IPS-18c (cell line): ENCODE measurements around the gene SPRING1.
A peak's percentile ranks its signal among the peaks of the same experiment; 100 is the strongest.
"Not testable (repeated sequence)": the region's sequence is repeated elsewhere in the genome, so short reads cannot be mapped to it uniquely, and the experiment has no call there.

Source experiments
- H3K4me3 ChIP-seq: 2 replicates; pipeline ENCODE4 v1.7.0; 2013; ENCODE audit warnings: low read depth, mild to moderate bottlenecking, low read length, moderate library complexity; ENCODE audit not compliant: insufficient read depth
- H3K9me3 ChIP-seq: one replicate; pipeline ENCODE4 v1.6.1; 2013; ENCODE audit warnings: mild to moderate bottlenecking, low read length, moderate library complexity; ENCODE audit not compliant: control insufficient read depth, insufficient read depth

The SPRING1 gene

GRCh38 chr12:116737774-116738657 lies at the start of gene SPRING1, which contains the start of gene RNFT2:
Gene SPRING1 (minus strand): TSS chr12:116738069. CDS start chr12:116737900, 169 bp downstream.
Gene RNFT2 (plus strand): TSS chr12:116738315. CDS start chr12:116740498, 2,183 bp downstream.
- H3K4me3 ChIP-seq = peak within 1 kb of the TSS; percentile 88

GRCh38 chr12:116784238-116784612 lies 46.4 kb upstream of the SPRING1 start:
- H3K4me3 ChIP-seq = no peak overlapping the region
- H3K9me3 ChIP-seq = no peaks in the 10 kb centered on the region

More at GRCh38 chr12:116737774-116738657, at the start of gene SPRING1, which contains the start of gene RNFT2:
- peaks cover 3% of the 10 kb centered on the region for H3K9me3 ChIP-seq

GRCh38 chr12:116783525-116784237 lies 45.8 kb upstream of the SPRING1 start:
- no peak overlapping the region for H3K4me3 ChIP-seq
- H3K9me3 ChIP-seq = no peaks in the 10 kb centered on the region

- no peaks in the 10 kb centered on the region for H3K9me3 ChIP-seq
- H3K4me3 ChIP-seq = no peak overlapping the region
These were observed 43.1 kb upstream of the SPRING1 start for GRCh38 chr12:116780942-116781341.

- no peaks in the 10 kb centered on the region for H3K9me3 ChIP-seq
- H3K4me3 ChIP-seq = no peak overlapping the region
These were observed 41.7 kb upstream of the SPRING1 start for GRCh38 chr12:116779597-116779996.

GRCh38 chr12:116777245-116777644 lies 39.4 kb upstream of the SPRING1 start:
- Histone ChIP-seq H3K4me3 (no peak overlapping the region), H3K9me3 (no peaks in the 10 kb centered on the region)

- no peaks in the 10 kb centered on the region for H3K9me3 ChIP-seq
- no peak overlapping the region for H3K4me3 ChIP-seq
These were observed 36.2 kb upstream of the SPRING1 start for GRCh38 chr12:116774020-116774419.

- Histone ChIP-seq H3K9me3 (no peaks in the 10 kb centered on the region), H3K4me3 (no peak overlapping the region)
These were observed 35.4 kb upstream of the SPRING1 start for GRCh38 chr12:116773276-116773731.

GRCh38 chr12:116771651-116772050 lies 33.8 kb upstream of the SPRING1 start:
- H3K4me3 ChIP-seq = no peak overlapping the region
- no peaks in the 10 kb centered on the region for H3K9me3 ChIP-seq

GRCh38 chr12:116766746-116767145 lies 28.9 kb upstream of the SPRING1 start:
- Histone ChIP-seq H3K4me3 (no peak overlapping the region), H3K9me3 (no peaks in the 10 kb centered on the region)

GRCh38 chr12:116766285-116766684 lies 28.4 kb upstream of the SPRING1 start:
- Histone ChIP-seq H3K4me3 (no peak overlapping the region), H3K9me3 (no peaks in the 10 kb centered on the region)

GRCh38 chr12:116765271-116765670 lies 27.4 kb upstream of the SPRING1 start:
- Histone ChIP-seq H3K4me3 (no peak overlapping the region), H3K9me3 (no peaks in the 10 kb centered on the region)

- Histone ChIP-seq H3K9me3 (no peaks in the 10 kb centered on the region), H3K4me3 (no peak overlapping the region)
These were observed 23.6 kb upstream of the SPRING1 start for GRCh38 chr12:116761499-116761898.

- Histone ChIP-seq H3K9me3 (no peaks in the 10 kb centered on the region), H3K4me3 (peak overlapping the region; percentile 49; the same call in 1 of the 2 replicates)
These were observed 22.8 kb upstream of the SPRING1 start for GRCh38 chr12:116760622-116761020.

GRCh38 chr12:116759783-116760621 lies 22.1 kb upstream of the SPRING1 start:
- peak overlapping the region; percentile 49 for H3K4me3 ChIP-seq

GRCh38 chr12:116754783-116755182 lies 16.9 kb upstream of the SPRING1 start:
- not testable (repeated sequence) for H3K4me3 ChIP-seq

More at GRCh38 chr12:116759783-116760621, 22.1 kb upstream of the SPRING1 start:
- H3K9me3 ChIP-seq = no peaks in the 10 kb centered on the region

GRCh38 chr12:116754097-116754496 lies 16.2 kb upstream of the SPRING1 start:
- not testable (repeated sequence) for H3K4me3 ChIP-seq, H3K9me3 ChIP-seq

More at GRCh38 chr12:116754783-116755182, 16.9 kb upstream of the SPRING1 start:
- not testable (repeated sequence) for H3K9me3 ChIP-seq
